ENCODE measurements around the gene PTPN23. TPM values are rescaled to one million over a fixed set of nuclear protein-coding genes. Genes with fewer than 3 reads are reported as not detected.

The PTPN23 gene
- total RNA-seq, 4 donors from 2014 or later, result 30.8 to 277 (median 90.7) TPM

DNA sequence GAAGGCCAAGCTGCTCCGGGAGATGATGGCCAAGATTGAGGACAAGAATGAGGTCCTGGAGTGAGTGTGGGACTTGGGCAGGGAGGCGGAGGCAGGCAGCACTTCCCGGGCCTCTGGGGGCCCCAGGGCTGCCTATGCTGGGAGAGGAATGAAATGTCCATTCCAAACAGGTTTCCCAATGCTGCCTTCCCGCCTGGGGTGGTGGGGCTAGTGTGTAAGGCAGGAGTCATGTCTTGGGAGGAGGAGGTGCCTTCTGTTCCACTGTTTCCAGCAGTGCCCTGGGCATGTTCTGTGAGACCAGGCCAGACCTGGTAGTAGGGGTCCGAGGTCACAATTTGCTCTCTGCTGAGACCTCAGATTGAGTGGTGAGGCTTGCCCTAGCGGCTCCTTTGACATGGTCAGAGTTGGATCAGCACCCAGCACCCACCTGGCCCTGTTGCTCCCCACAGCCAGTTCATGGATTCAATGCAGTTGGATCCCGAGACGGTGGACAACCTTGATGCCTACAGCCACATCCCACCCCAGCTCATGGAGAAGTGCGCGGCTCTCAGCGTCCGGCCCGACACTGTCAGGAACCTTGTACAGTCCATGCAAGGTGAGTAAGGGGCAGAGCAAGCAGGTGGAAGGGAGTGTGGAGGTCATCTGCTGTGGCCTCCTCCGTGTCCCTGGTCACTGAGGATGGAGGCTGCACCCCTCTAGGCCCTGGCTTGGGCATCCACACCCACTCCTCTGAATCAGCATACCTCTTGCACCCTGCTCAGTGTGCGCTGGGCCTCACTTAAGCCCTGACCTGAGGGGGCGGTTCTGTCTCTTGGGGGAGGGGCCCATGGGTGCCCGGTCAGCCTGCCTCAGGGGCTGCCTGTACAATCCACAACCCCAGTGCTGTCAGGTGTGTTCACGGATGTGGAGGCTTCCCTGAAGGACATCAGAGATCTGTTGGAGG, 27.3 kb downstream of the PTPN23 start:
- Histone ChIP-seq H3K27me3 (no peaks in the 10 kb centered on the region), H3K9me3 (no peaks in the 10 kb centered on the region), H3K27ac (no peak overlapping the region), H3K4me1 (peaks cover 0 to 42% (median 19%) of the 10 kb centered on the region in 4 donors), H3K36me3 (peaks cover 0 to 77% (median 37%) of the 10 kb centered on the region in 3 donors), H3K4me3 (no peak overlapping the region)
- no peak for DNase-seq (ENCODE audit: low spot score in 2 of 2)
- WGBS, 2 donors, result 87 to 91% methylated on average over 17 of the region's 18 CpGs
- TF ChIP-seq EP300 (IDR thresholded peaks at IDR 0.05) (no peak), POLR2A (IDR thresholded peaks at IDR 0.05) (no peak)
- TF ChIP-seq, protein P1, sequence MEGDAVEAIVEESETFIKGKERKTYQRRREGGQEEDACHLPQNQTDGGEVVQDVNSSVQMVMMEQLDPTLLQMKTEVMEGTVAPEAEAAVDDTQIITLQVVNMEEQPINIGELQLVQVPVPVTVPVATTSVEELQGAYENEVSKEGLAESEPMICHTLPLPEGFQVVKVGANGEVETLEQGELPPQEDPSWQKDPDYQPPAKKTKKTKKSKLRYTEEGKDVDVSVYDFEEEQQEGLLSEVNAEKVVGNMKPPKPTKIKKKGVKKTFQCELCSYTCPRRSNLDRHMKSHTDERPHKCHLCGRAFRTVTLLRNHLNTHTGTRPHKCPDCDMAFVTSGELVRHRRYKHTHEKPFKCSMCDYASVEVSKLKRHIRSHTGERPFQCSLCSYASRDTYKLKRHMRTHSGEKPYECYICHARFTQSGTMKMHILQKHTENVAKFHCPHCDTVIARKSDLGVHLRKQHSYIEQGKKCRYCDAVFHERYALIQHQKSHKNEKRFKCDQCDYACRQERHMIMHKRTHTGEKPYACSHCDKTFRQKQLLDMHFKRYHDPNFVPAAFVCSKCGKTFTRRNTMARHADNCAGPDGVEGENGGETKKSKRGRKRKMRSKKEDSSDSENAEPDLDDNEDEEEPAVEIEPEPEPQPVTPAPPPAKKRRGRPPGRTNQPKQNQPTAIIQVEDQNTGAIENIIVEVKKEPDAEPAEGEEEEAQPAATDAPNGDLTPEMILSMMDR (IDR thresholded peaks at IDR 0.05), result no peak

DNA sequence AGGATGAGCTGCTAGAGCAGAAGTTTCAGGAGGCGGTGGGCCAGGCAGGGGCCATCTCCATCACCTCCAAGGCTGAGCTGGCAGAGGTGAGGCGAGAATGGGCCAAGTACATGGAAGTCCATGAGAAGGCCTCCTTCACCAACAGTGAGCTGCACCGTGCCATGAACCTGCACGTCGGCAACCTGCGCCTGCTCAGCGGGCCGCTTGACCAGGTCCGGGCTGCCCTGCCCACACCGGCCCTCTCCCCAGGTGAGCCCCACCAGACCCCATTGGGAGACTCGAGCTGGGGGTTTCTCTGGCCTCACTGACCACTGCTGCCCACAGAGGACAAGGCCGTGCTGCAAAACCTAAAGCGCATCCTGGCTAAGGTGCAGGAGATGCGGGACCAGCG, 28.0 kb downstream of the PTPN23 start:
- WGBS, 2 donors, result 85 to 88% methylated on average over 2 to 12 of the region's 15 CpGs
- H3K27ac ChIP-seq, result no peak overlapping the region
- peaks cover 0 to 39% (median 19%) of the 10 kb centered on the region in 4 donors for H3K4me1 ChIP-seq
- no peak overlapping the region for H3K4me3 ChIP-seq
- DNase-seq (ENCODE audit: low spot score in 2 of 2), result no peak
- no peaks in the 10 kb centered on the region for H3K27me3 ChIP-seq
- TF ChIP-seq EP300 (IDR thresholded peaks at IDR 0.05) (no peak), POLR2A (IDR thresholded peaks at IDR 0.05) (no peak)
- TF ChIP-seq, protein P1 (IDR thresholded peaks at IDR 0.05), result no peak
- H3K9me3 ChIP-seq, result no peaks in the 10 kb centered on the region
- peaks cover 0 to 82% (median 37%) of the 10 kb centered on the region in 3 donors for H3K36me3 ChIP-seq

DNA sequence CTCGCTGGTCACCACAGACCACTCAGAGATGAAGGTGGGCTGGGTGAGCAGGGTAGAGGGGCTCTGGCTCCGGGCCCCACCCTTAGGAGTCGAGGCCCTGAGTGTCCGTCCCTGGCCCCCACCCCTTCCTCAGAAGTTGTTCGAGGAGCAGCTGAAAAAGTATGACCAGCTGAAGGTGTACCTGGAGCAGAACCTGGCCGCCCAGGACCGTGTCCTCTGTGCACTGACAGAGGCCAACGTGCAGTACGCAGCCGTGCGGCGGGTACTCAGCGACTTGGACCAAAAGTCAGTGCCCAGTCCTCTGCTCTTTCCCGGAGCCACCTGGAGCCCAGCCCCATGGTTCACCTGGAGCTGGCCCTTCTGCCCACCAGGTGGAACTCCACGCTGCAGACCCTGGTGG, 28.5 kb downstream of the PTPN23 start:
- Histone ChIP-seq H3K4me3 (no peak overlapping the region), H3K27ac (no peak overlapping the region), H3K36me3 (peaks cover 0 to 86% (median 37%) of the 10 kb centered on the region in 3 donors), H3K4me1 (peaks cover 0 to 39% (median 17%) of the 10 kb centered on the region in 4 donors), H3K27me3 (no peaks in the 10 kb centered on the region), H3K9me3 (no peaks in the 10 kb centered on the region)
- TF ChIP-seq EP300 (IDR thresholded peaks at IDR 0.05), result no peak
- TF ChIP-seq, protein P1 (IDR thresholded peaks at IDR 0.05), result no peak
- no peak for TF ChIP-seq POLR2A (IDR thresholded peaks at IDR 0.05)
- no peak for DNase-seq (ENCODE audit: low spot score in 2 of 2)
- 90 to 92% methylated on average over 13 to 15 of the region's 15 CpGs for WGBS, 2 donors

DNA sequence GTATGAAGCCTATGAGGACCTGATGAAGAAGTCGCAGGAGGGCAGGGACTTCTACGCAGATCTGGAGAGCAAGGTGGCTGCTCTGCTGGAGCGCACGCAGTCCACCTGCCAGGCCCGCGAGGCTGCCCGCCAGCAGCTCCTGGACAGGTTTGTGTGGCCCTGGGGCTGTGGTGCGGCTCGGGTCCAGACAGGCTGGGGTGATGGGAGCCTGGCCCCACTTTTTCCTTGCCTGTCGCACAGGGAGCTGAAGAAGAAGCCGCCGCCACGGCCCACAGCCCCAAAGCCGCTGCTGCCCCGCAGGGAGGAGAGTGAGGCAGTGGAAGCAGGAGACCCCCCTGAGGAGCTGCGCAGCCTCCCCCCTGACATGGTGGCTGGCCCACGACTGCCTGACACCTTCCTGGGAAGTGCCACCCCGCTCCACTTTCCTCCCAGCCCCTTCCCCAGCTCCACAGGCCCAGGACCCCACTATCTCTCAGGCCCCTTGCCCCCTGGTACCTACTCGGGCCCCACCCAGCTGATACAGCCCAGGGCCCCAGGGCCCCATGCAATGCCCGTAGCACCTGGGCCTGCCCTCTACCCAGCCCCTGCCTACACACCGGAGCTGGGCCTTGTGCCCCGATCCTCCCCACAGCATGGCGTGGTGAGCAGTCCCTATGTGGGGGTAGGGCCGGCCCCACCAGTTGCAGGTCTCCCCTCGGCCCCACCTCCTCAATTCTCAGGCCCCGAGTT, 29.0 kb downstream of the PTPN23 start:
- peaks cover 0 to 39% (median 12%) of the 10 kb centered on the region in 4 donors for H3K4me1 ChIP-seq
- TF ChIP-seq, protein P1 (IDR thresholded peaks at IDR 0.05), result no peak
- TF ChIP-seq EP300 (IDR thresholded peaks at IDR 0.05), result no peak
- 91 to 92% methylated on average over 17 to 26 of the region's 26 CpGs for WGBS, 2 donors
- no peaks in the 10 kb centered on the region for H3K27me3 ChIP-seq
- H3K27ac ChIP-seq, result peak overlapping the region in 1 of 4 donors; percentile 20
- H3K36me3 ChIP-seq, result peaks cover 0 to 92% (median 37%) of the 10 kb centered on the region in 3 donors
- no peaks in the 10 kb centered on the region for H3K9me3 ChIP-seq
- no peak for DNase-seq (ENCODE audit: low spot score in 2 of 2)
- H3K4me3 ChIP-seq, result no peak overlapping the region

DNA sequence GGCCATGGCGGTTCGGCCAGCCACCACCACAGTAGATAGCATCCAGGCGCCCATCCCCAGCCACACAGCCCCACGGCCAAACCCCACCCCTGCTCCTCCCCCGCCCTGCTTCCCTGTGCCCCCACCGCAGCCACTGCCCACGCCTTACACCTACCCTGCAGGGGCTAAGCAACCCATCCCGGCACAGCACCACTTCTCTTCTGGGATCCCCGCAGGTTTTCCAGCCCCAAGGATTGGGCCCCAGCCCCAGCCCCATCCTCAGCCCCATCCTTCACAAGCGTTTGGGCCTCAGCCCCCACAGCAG, 29.5 kb downstream of the PTPN23 start:
- peaks cover 0 to 97% (median 37%) of the 10 kb centered on the region in 3 donors for H3K36me3 ChIP-seq
- TF ChIP-seq POLR2A (IDR thresholded peaks at IDR 0.05) (no peak), EP300 (IDR thresholded peaks at IDR 0.05) (no peak)
- TF ChIP-seq, protein P1 (IDR thresholded peaks at IDR 0.05), result no peak
- H3K4me3 ChIP-seq, result no peak overlapping the region
- no peaks in the 10 kb centered on the region for H3K9me3 ChIP-seq
- WGBS, 2 donors, result 66 to 81% methylated on average over 10 of the region's 10 CpGs
- peaks cover 0 to 37% (median 7%) of the 10 kb centered on the region in 4 donors for H3K4me1 ChIP-seq
- DNase-seq (ENCODE audit: low spot score in 2 of 2), result no peak
- no peaks in the 10 kb centered on the region for H3K27me3 ChIP-seq
- peak overlapping the region in 1 of 4 donors; percentile 20 for H3K27ac ChIP-seq

Data from tibial nerve (tissue), 4 donors.